Left lung (tissue), 10 donors: ENCODE data around the gene RNASE4. TPM values are rescaled to one million over a fixed set of nuclear protein-coding genes. Genes with fewer than 3 reads are reported as not detected.

Experiments used
- ATAC-seq: fragments of 200-7000 bp; cut with Tn5 transposase; one replicate; pipeline ENCODE4 v1.9.1; 2020; ENCODE audit warnings: moderate library complexity
- DNase-seq, 4 donors: peaks; one replicate each; pipeline ENCODE4 v3.0.0-alpha.2; 2013 to 2020
- H3K27ac ChIP-seq, 2 donors: fragments of 200-600 bp; sonication (generic) in 1 of 2; one replicate each; pipeline versions ENCODE4 v1.5.0 to v1.8.0; 2020 to 2021
- H3K27me3 ChIP-seq, 2 donors: fragments of 200-600 bp; sonication (generic) in 1 of 2; one replicate each; pipeline versions ENCODE4 v1.5.0 to v1.8.0; 2020 to 2021
- H3K36me3 ChIP-seq, 2 donors: fragments of 200-600 bp; sonication (generic) in 1 of 2; one replicate each; pipeline versions ENCODE4 v1.5.0 to v1.8.0; 2020 to 2021
- H3K4me1 ChIP-seq, 2 donors: fragments of 200-600 bp; one replicate each; pipeline ENCODE4 v1.8.0; 2021
- H3K4me3 ChIP-seq, 2 donors: fragments of 200-600 bp; sonication (generic) in 1 of 2; one replicate each; pipeline versions ENCODE4 v1.5.0 to v1.8.0; 2020 to 2021; ENCODE audit warnings: mild to moderate bottlenecking in 1 of 2
- H3K9me3 ChIP-seq, 2 donors: fragments of 200-600 bp; sonication (generic) in 1 of 2; one replicate each; pipeline versions ENCODE4 v1.5.0 to v1.8.0; 2020 to 2021
- intact Hi-C, 2 donors: fragments of 100-400 bp; cut with DNase I; formaldehyde crosslinking; loops; one replicate each; pipeline versions ENCODE4 v1.11.2 to v1.14.2; 2022
- polyA plus RNA-seq, 6 donors: library from polyadenylated mRNA; unstranded; fragments of 120-200 nt; gene quantifications; one replicate each; pipeline ENCODE4 v1.2.1, GENCODE V29; 2013; ENCODE audit not compliant: insufficient read length in 6 of 6
- total RNA-seq, 2 donors: library from RNA; stranded (reverse); fragmentation: NEBNext Ultra II Directional; extraction: Animal tissue kit (Norgen Biotek cat#: 25700); gene quantifications; one replicate each; pipeline ENCODE4 v1.2.1, GENCODE V29; 2021
- TF ChIP-seq, protein P1 (sequence below), 2 donors: fragments of 200-600 bp; sonication (generic) in 1 of 2; IDR thresholded peaks; one replicate each; pipeline versions ENCODE4 v1.5.0 to v1.8.0; 2021; ENCODE audit warnings: antibody characterized with exemption in 2 of 2
- donor health status: DM: no; HTN: yes; CAD: no.
- donor health status: DM: no; HTN: no; CAD: no.

The RNASE4 gene
- total and polyA plus RNA-seq, 8 donors = 5.1 to 18.5 (median 6.7) TPM

DNA sequence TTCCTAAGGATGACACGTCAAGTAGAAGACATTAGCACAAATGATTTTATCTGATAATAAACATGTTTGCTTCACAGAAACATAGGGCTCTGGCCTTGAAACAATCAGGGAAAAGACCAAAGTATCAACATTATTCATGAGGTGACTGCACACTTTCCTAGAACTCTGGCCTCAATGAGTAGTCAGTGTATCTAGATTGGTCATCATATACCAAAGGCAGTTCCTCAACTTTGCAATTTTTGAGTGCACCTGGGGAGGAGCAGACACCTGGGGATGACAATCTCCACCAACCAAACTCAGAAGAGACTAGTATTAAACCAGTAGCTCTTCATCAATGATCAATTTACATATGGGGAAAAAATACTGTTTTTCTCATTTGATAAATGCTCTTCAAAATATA lies 65.8 kb downstream of the RNASE4 start:
- Histone ChIP-seq H3K9me3 (peaks cover 4 to 19% of the 10 kb centered on the region in 2 donors), H3K36me3 (no peaks in the 10 kb centered on the region), H3K4me1 (no peaks in the 10 kb centered on the region), H3K4me3 (no peak overlapping the region), H3K27ac (no peak overlapping the region), H3K27me3 (no peaks in the 10 kb centered on the region)
- ATAC-seq (no peak), DNase-seq (no peak)
- intact Hi-C loops = no loop called here
- TF ChIP-seq, protein P1, sequence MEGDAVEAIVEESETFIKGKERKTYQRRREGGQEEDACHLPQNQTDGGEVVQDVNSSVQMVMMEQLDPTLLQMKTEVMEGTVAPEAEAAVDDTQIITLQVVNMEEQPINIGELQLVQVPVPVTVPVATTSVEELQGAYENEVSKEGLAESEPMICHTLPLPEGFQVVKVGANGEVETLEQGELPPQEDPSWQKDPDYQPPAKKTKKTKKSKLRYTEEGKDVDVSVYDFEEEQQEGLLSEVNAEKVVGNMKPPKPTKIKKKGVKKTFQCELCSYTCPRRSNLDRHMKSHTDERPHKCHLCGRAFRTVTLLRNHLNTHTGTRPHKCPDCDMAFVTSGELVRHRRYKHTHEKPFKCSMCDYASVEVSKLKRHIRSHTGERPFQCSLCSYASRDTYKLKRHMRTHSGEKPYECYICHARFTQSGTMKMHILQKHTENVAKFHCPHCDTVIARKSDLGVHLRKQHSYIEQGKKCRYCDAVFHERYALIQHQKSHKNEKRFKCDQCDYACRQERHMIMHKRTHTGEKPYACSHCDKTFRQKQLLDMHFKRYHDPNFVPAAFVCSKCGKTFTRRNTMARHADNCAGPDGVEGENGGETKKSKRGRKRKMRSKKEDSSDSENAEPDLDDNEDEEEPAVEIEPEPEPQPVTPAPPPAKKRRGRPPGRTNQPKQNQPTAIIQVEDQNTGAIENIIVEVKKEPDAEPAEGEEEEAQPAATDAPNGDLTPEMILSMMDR (IDR thresholded peaks at IDR 0.05) = no peak

Other genes starting within 250 kb of the RNASE4 start
- gene KLHL33, start 248.4 kb upstream of the RNASE4 start, total RNA-seq = under 1 TPM; 0.20 to 0.31 TPM
- under 1 TPM; 0.21 to 0.39 (median 0.31) TPM for gene KLHL33, start 248.4 kb upstream of the RNASE4 start, polyA plus RNA-seq
- 10 to 100 TPM; 29.0 to 37.9 TPM for gene OSGEP, start 229.7 kb upstream of the RNASE4 start, total RNA-seq
- gene OSGEP, start 229.7 kb upstream of the RNASE4 start, polyA plus RNA-seq = 10 to 100 TPM; 75.5 to 90.1 (median 83.4) TPM
- gene APEX1, start 229.3 kb upstream of the RNASE4 start, total RNA-seq = 100 to 1,000 TPM; 115 to 138 TPM
- gene APEX1, start 229.3 kb upstream of the RNASE4 start, polyA plus RNA-seq = 100 to 1,000 TPM; 305 to 342 (median 319) TPM
- gene PIP4P1, start 223.1 kb upstream of the RNASE4 start, total RNA-seq = 10 to 100 TPM; 24.9 to 40.3 TPM
- 10 to 100 TPM; 26.6 to 30.5 (median 29.3) TPM for gene PIP4P1, start 223.1 kb upstream of the RNASE4 start, polyA plus RNA-seq
- gene PNP, start 215.2 kb upstream of the RNASE4 start, total RNA-seq = 10 to 100 TPM; 37.6 to 84.8 TPM
- 10 to 100 TPM; 28.5 to 43.3 (median 35.6) TPM for gene PNP, start 215.2 kb upstream of the RNASE4 start, polyA plus RNA-seq
- gene RNASE10, start 179.0 kb upstream of the RNASE4 start, total RNA-seq = under 1 TPM; 0.35 to 0.71 TPM
- under 1 TPM in 4 of 6 donors, not detected in 2; 0.30 to 0.93 (median 0.43) TPM for gene RNASE10, start 179.0 kb upstream of the RNASE4 start, polyA plus RNA-seq
- not detected for gene RNASE9, start 123.5 kb upstream of the RNASE4 start, total RNA-seq
- not detected for gene RNASE9, start 123.5 kb upstream of the RNASE4 start, polyA plus RNA-seq
- not detected for gene RNASE11, start 96.6 kb upstream of the RNASE4 start, total RNA-seq
- gene RNASE11, start 96.6 kb upstream of the RNASE4 start, polyA plus RNA-seq = not detected
- not detected for gene RNASE12, start 93.2 kb upstream of the RNASE4 start, total RNA-seq
- not detected for gene RNASE12, start 93.2 kb upstream of the RNASE4 start, polyA plus RNA-seq
- not detected for gene OR6S1, start 42.9 kb upstream of the RNASE4 start, total RNA-seq
- gene OR6S1, start 42.9 kb upstream of the RNASE4 start, polyA plus RNA-seq = not detected
- 10 to 100 TPM; 10.3 to 11.0 TPM for gene ANG, start 4.2 kb downstream of the RNASE4 start, total RNA-seq
- 10 to 100 TPM in 1 of 6 donors, 1 to 10 TPM in 5; 6.6 to 10.9 (median 8.4) TPM for gene ANG, start 4.2 kb downstream of the RNASE4 start, polyA plus RNA-seq
- gene EDDM3A, start 61.3 kb downstream of the RNASE4 start, total RNA-seq = not detected
- under 1 TPM in 4 of 6 donors, not detected in 2; 0.15 to 0.47 (median 0.23) TPM for gene EDDM3A, start 61.3 kb downstream of the RNASE4 start, polyA plus RNA-seq
- not detected for gene EDDM3B, start 83.8 kb downstream of the RNASE4 start, total RNA-seq
- under 1 TPM in 2 of 6 donors, not detected in 4; 0.15 to 0.20 TPM for gene EDDM3B, start 83.8 kb downstream of the RNASE4 start, polyA plus RNA-seq
- 10 to 100 TPM; 14.7 to 20.6 TPM for gene RNASE6, start 96.7 kb downstream of the RNASE4 start, total RNA-seq
- gene RNASE6, start 96.7 kb downstream of the RNASE4 start, polyA plus RNA-seq = 1 to 10 TPM; 6.4 to 8.0 (median 7.3) TPM
- 1,000 to 10,000 TPM in 1 of 2 donors, 100 to 1,000 TPM in 1; 518 to 1,326 TPM for gene RNASE1, start 118.3 kb downstream of the RNASE4 start, total RNA-seq
- gene RNASE1, start 118.3 kb downstream of the RNASE4 start, polyA plus RNA-seq = 100 to 1,000 TPM; 293 to 425 (median 369) TPM
- gene RNASE3, start 206.8 kb downstream of the RNASE4 start, total RNA-seq = 1 to 10 TPM in 1 of 2 donors, not detected in 1; 1.1 TPM
- gene RNASE3, start 206.8 kb downstream of the RNASE4 start, polyA plus RNA-seq = 1 to 10 TPM in 3 of 6 donors, under 1 TPM in 3; 0.33 to 1.9 (median 0.88) TPM